NCI-H2107 (cell line): ENCODE data around the gene HDAC3.
"Not testable (repeated sequence)": the region's sequence is repeated elsewhere in the genome, so short reads cannot be mapped to it uniquely, and the experiment has no call there.

ENCODE experiments used
- DNase-seq: peaks from one replicate; lab custom pipeline; 2025; lab: John Stamatoyannopoulos, UW

HDAC3 gene

DNA sequence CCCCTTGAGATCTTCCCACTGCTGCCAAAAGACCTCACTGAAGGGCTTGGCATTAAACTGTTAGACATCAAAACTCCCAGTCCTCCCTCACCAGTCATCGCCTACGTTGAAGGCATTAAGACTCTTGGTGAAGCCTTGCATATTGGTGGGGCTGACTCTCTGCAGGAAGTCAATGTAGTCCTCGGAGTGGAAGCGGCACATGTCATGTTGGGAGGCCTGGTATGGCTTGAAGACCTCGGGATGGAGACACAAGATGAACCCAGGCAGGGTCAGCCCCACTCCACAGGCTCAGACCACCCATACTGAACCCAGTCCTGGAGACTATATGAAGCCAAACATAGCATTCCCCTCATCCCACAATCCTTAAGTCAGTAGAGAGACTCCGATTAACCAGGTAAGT lies 1.9 kb downstream of the HDAC3 start:
- DNase-seq = no peak

- DNase-seq = no peak
Observed at GRCh38 chr5:141633871-141634561, 2.6 kb downstream of the HDAC3 start.

DNA sequence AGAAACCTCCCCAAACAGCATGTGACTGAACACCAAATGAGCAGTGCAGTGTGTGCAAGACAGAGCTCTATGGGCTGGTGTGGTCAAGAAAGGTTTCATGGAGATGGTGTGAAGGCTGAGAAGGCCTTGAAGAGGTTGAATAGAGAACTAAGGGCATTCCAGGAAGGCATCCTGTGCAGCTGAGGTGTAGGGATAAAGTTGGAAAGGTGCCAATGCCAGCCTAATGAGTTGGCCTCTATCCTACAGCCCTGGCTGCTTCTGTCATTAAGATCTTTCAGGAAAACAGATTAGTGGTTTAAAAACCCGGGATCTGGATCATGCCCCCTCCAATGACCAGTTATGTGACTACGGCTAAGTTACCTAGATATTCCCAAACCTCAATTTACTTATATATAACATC lies 4.0 kb downstream of the HDAC3 start:
- DNase-seq = no peak

DNA sequence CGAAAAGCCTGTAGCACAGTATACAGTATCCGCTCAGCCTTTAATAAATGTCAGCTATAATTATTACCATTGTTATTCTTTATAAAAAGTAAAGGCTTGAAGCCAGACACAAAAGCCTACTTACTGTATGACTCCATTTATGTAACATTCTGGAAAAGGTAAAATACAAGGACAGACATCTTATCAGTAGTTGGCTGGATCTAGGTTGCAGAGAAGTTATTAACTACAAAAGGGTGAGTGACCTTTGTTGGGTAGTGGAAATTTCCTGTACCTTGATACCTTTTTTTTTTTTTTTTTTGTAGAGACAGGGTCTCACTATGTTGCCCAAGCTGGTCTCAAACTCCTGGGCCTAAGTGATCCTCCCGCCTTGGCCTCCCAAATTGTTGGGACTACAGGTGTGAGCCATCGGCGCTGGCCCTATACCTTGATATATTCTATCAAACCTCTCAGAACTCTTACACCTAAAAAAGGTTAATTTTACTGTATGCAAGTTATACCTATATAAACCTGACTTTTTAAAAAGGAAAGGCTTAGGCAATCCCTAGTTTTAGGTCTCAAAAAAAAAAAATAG lies 6.0 kb downstream of the HDAC3 start:
- no peak for DNase-seq

GRCh38 chr5:141628175-141628788 lies 8.4 kb downstream of the HDAC3 start:
- DNase-seq = no peak

DNA sequence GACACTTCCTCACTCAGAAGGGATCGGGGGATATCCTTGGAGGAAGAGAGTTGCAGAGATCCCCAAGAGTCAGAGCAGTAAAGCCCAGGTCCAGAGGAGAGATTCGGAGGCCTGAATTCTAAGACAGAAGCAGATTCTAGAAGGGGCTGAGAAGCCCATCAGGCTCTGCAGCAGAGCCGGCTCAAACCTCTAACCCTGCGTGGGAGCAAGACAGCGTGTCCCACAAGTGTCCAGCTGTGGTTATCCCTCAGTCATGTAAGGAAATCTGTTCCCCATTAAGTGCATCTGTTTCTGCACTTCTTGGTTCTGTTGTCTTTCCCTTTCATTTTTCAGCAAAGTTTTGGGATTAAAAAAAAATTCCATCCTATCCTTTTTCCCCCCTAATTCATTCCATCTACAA lies 13.0 kb downstream of the HDAC3 start:
- no peak for DNase-seq

GRCh38 chr5:141623186-141623585 lies 13.5 kb downstream of the HDAC3 start:
- DNase-seq = no peak

- DNase-seq = peak; percentile 71
Observed at GRCh38 chr5:141618804-141619554, 17.7 kb downstream of the HDAC3 start, which contains the start of gene DIAPH1. DIAPH1 (minus strand) TSS chr5:141619000; CDS start chr5:141618914, 86 bp downstream.

DNA sequence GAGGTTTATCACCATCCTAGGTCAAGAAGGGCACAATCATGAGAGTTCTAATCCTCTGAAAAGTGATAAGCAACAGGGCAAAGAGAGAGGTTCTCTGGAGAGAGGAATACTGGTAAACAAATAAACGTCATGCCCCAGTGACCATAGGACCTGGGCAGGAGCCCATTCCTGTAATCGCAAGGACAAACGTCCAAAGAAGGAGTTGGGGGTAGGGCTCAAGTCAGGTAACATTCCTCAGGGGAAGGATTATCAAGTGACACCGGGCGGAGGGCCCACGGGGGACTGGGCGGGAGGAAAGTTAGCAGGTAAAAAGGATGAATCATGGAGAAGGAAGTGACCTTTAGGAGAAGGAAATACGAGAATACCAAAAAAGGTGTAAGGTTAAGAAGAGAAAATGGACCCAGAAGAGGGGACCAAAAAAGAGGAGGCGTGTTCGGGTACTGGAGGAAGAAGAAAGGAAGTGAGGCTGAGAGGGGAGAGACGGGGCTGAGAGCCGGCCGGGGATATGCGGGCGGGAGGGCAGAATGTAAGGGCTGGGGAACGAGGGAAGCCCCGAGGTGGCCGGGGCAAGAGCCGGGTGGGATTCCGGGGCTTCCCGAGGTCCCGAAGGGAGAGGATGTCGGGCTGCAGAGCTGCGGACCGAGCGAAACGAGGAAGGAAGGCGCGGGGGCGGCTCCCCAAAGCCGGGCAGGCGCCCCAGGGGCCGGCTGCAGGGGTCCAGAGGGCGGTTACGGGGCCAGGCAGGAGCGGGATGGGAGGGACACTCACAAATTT lies 18.4 kb downstream of the HDAC3 start:
- DNase-seq = no peak

DNA sequence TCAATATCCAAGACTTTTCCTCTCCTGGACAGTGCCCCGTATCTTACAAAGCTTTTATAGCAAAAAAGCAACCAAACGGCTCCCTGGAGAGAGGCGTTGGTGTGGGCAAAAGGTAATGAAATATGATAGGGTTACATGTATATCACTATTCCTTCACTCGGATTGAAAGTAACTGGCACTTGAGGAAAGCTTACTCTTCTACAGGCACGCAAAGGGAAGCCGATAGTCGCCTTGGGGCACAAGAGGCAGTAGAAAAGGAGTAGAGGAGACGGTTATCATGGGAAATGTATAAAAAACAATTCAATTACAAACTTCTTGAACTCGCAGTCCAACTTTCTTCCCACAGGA lies 19.0 kb downstream of the HDAC3 start:
- DNase-seq = no peak

DNA sequence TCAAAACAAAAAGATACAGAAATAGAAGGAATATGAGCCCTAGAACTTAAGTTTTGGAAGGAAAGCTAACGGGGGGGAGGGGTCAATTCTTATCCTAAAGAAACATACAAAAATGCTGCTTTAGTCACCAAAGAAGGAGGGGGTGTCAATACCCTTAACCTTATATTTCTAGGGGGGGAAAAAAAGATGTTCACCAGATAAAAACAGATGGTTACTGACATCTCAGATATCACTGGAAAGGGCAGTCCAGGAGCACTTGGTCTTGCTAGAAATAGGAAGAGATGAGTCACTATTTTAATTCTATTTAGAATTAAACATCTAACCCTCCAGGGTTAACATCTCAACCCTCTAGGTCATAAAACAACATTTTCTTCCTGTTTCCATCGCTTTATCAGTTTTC lies 19.5 kb downstream of the HDAC3 start:
- DNase-seq = no peak

- no peak for DNase-seq
Observed at GRCh38 chr5:141615991-141616720, 20.5 kb downstream of the HDAC3 start.

- DNase-seq = no peak
Observed at GRCh38 chr5:141613344-141613743, 23.3 kb downstream of the HDAC3 start.

DNA sequence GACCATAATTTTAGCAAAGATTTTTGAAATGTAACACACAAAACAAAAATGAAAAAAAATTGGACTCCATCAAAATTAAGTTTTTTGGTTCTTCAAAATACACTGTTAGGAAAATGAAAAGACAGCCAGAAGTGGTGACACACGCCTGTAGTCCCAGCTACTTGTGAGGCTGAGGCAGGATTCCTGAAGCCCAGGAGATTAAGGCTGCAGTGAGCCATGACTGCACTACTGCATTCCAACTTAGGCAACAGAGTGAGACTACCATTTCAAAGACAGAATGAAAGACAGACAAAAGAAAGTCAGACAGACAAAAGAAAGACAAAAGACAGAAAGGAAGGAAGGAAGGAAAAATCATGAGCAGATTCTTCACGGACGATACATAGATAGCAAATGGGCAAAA lies 25.4 kb downstream of the HDAC3 start:
- DNase-seq = no peak

- DNase-seq = not testable (repeated sequence)
Observed at GRCh38 chr5:141609921-141610320, 26.7 kb downstream of the HDAC3 start.

GRCh38 chr5:141609044-141609443 lies 27.6 kb downstream of the HDAC3 start:
- no peak for DNase-seq

GRCh38 chr5:141608557-141608956 lies 28.1 kb downstream of the HDAC3 start:
- DNase-seq = no peak

DNA sequence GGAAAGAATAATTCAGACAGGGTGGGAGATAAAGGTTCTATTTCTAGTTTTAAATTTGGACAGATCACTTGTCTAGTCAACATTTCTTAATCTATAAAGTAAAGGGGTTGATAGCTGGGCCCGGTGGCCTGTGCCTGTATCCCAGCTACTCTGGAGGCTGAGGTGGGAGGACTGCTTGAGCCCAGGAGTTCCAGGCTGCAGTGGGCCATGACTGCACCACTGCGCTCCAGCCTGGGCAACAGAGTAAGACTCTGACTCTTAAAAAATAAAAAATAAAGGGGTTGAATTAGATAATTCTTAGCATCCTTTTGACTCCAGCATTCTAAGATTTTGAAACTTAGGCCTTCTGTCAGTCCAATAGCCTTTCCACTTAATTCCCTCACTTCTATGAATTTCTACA lies 28.6 kb downstream of the HDAC3 start:
- DNase-seq = no peak

DNA sequence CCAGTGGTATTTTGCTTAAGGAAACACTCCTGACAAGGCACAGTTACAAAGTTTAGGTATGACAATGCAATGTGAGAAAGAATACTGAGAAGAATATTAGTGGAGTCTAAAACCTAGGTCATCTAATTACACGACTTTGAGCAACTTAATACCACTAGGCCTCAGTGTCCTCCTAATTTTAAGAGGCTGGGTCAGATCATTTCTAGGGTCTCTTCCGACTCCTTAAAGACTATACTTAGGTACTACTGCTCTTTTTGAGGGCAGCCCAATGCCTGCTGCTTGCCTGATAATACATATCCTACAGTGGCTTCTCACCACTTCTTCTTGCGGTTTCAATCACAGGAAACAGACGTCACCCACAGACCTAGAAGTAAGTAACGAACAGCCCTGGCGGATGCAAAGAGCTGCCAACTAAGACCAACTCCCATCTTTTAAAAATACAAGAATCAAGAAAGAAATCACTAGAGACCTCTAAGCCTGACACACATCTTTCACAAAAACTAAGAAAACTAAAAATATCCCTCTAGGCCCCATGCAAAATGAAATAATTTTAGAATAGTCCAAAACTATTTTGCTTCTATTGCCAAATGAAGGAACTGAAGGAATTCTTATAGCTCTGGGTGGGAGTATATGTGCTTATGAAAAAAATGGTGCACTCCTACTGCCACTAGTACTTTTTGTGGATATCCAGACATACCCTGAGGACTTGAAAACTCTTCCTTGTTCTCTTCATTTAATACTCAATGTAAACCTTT lies 30.9 kb downstream of the HDAC3 start:
- no peak for DNase-seq

GRCh38 chr5:141603923-141604717 lies 32.5 kb downstream of the HDAC3 start:
- no peak for DNase-seq
